H7 (cell line): ENCODE data around the gene BABAM2. TPM values are rescaled to one million over a fixed set of nuclear protein-coding genes. Genes with fewer than 3 reads are reported as not detected.

ENCODE experiments used
- DNase-seq: peaks from one replicate; pipeline ENCODE4 v3.0.0; 2012
- H3K27me3 ChIP-seq: 2 replicates; pipeline ENCODE4 v1.6.0; 2011; ENCODE audit warnings: mild to moderate bottlenecking, low read length; ENCODE audit not compliant: control insufficient read depth, insufficient read depth
- H3K36me3 ChIP-seq: replicated peaks from 2 replicates; pipeline ENCODE4 v1.5.1; 2011; ENCODE audit warnings: low read length; ENCODE audit not compliant: control insufficient read depth, insufficient read depth
- H3K4me3 ChIP-seq: 2 replicates; pipeline ENCODE4 v1.5.1; 2011; ENCODE audit warnings: low read depth, mild to moderate bottlenecking, control low read depth, low read length, moderate library complexity; ENCODE audit not compliant: insufficient read depth
- total RNA-seq: library from RNA; depleted of rRNA; stranded (reverse); fragments of >200 nt; shearing (Covaris generic); gene quantifications from 2 replicates; pipeline ENCODE4 v1.2.3, GENCODE V29; 2014

BABAM2 gene
- total RNA-seq, 1 experiment from 2014 or later: 25.3 TPM

DNA sequence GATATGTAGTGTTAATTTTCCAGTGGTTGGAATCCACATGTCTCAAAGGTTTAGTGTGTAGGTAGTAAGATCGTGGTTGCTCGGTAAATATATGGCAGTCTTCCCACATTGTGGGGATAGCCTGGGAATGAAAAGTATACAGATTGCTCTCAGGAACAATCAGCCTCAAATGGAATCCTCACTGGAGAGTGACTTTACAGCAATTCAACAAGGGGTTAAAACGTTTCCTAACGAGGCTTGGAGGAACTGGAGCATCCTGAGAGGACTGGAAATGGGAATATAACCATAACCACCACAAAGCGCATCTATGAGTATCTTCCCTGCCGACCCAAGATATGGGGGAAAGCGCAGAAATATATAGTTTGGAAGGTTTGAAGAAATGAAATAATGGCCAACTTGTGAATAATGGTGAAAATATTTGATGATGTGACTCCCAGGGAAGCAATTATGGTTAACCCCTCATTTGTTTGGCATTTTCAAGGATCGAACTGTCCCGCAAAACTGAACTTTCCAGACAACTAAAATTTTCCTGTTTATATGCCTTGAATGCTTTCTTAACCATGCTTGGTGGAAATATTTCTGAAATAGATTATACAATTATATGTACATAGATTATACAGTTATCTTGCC, 401.4 kb downstream of the BABAM2 start:
- H3K36me3 ChIP-seq: no peaks in the 10 kb centered on the region
- no peaks in the 10 kb centered on the region for H3K27me3 ChIP-seq
- DNase-seq: no peak
- no peak overlapping the region for H3K4me3 ChIP-seq

DNA sequence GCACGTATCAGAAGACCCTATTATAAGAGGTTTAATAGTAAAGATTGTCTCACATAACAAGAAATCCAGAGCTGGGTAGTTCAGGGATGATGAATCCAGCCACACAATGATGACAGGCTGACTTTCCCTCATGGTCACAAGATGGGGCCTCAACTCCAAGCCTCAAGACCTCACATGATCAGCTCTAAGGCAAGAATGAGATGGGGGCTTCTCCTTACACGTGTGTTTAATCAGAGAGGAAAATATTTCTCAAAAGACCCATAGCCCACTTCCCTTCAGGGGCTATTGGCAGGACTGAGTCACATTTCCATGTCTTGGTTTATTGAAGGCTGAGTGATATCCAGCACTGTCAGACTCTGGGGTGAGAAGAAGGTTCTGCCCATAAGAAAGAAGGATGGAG, 402.0 kb downstream of the BABAM2 start:
- H3K27me3 ChIP-seq: no peaks in the 10 kb centered on the region
- H3K36me3 ChIP-seq: no peaks in the 10 kb centered on the region
- H3K4me3 ChIP-seq: no peak overlapping the region
- no peak for DNase-seq

DNA sequence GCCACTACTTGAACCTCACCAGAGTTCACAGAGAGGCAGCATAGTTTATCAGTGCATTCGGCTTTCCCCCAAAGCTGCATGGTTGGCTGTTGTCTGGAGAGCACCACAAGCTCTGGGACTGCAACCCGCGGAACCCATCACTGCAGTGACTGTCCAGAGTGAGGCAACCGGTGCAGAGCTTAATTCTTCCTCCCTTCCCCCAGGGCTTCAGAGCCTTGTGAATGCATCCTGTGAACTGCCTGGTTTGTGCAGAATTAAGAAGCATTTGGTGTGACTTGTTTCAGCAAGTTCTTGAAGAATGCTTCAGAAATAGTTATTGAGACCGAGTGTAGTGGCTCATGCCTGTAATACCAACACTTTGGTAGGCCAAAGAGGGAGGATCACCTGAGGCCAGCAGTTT, 402.9 kb downstream of the BABAM2 start:
- no peaks in the 10 kb centered on the region for H3K36me3 ChIP-seq
- no peaks in the 10 kb centered on the region for H3K27me3 ChIP-seq
- DNase-seq: no peak
- no peak overlapping the region for H3K4me3 ChIP-seq

GRCh38 chr2:28294451-28294850, 403.9 kb downstream of the BABAM2 start:
- Histone ChIP-seq H3K4me3 (no peak overlapping the region), H3K27me3 (no peaks in the 10 kb centered on the region), H3K36me3 (no peaks in the 10 kb centered on the region)
- no peak for DNase-seq

- Histone ChIP-seq H3K36me3 (no peaks in the 10 kb centered on the region), H3K4me3 (no peak overlapping the region), H3K27me3 (no peaks in the 10 kb centered on the region)
- DNase-seq: no peak
These were observed 405.7 kb downstream of the BABAM2 start for GRCh38 chr2:28296243-28296642.

DNA sequence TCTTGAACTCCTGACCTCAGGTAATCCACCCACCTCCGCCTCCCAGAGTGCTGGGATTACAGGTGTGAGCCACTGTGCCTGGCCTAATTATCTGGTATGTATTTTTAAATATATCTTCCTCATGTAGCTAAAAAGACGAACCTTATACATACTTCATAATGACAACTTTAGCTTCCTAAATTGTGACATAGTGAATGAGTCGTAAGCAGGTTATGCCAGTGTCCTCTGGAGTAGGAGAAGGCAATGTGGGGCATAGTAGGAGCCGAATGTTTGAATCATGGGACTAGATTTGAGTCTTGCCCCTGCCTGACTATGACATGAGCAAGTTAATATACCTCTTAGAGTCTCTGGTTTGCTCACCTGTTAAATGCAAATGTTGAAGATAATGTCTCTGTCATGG, 406.4 kb downstream of the BABAM2 start:
- Histone ChIP-seq H3K4me3 (no peak overlapping the region), H3K36me3 (no peaks in the 10 kb centered on the region), H3K27me3 (no peaks in the 10 kb centered on the region)
- no peak for DNase-seq

- Histone ChIP-seq H3K27me3 (no peaks in the 10 kb centered on the region), H3K4me3 (no peak overlapping the region), H3K36me3 (no peaks in the 10 kb centered on the region)
- DNase-seq: no peak
These were observed 407.0 kb downstream of the BABAM2 start for GRCh38 chr2:28297531-28297930.

- no peak for DNase-seq
- Histone ChIP-seq H3K4me3 (no peak overlapping the region), H3K36me3 (no peaks in the 10 kb centered on the region), H3K27me3 (no peaks in the 10 kb centered on the region)
These were observed 407.9 kb downstream of the BABAM2 start for GRCh38 chr2:28298406-28298805.

- H3K27me3 ChIP-seq: no peaks in the 10 kb centered on the region
- no peak for DNase-seq
- no peak overlapping the region for H3K4me3 ChIP-seq
- no peaks in the 10 kb centered on the region for H3K36me3 ChIP-seq
These were observed 410.2 kb downstream of the BABAM2 start for GRCh38 chr2:28300485-28301341.

- Histone ChIP-seq H3K36me3 (no peaks in the 10 kb centered on the region), H3K4me3 (no peak overlapping the region), H3K27me3 (no peaks in the 10 kb centered on the region)
- DNase-seq: no peak
These were observed 414.7 kb downstream of the BABAM2 start for GRCh38 chr2:28305202-28305601.

DNA sequence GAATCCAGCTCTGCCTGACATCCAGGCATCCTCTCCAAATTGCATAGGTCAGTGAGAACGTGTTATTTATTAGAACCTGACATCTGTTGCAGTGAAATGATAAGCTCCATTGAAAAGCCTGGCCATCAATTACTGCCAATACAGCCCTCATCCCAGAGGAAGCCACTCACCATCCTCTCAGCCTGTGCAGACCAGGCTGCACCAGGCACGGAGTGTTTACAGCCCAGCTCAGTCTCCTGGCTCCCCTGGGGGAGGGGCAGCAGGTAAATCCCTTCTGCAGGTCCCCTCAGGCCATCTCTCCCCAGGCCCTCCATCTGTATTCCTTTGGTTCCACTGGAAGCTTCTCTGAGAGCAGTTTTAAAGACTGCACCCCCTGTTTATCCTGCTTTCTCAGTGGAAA, 419.6 kb downstream of the BABAM2 start:
- no peaks in the 10 kb centered on the region for H3K36me3 ChIP-seq
- no peak overlapping the region for H3K4me3 ChIP-seq
- no peaks in the 10 kb centered on the region for H3K27me3 ChIP-seq
- DNase-seq: no peak

GRCh38 chr2:28311660-28312249, 421.2 kb downstream of the BABAM2 start:
- Histone ChIP-seq H3K36me3 (no peaks in the 10 kb centered on the region), H3K27me3 (no peaks in the 10 kb centered on the region), H3K4me3 (no peak overlapping the region)
- no peak for DNase-seq

GRCh38 chr2:28312307-28313219, 422.0 kb downstream of the BABAM2 start:
- no peak for DNase-seq
- H3K4me3 ChIP-seq: no peak overlapping the region
- H3K36me3 ChIP-seq: no peaks in the 10 kb centered on the region
- no peaks in the 10 kb centered on the region for H3K27me3 ChIP-seq

- Histone ChIP-seq H3K36me3 (no peaks in the 10 kb centered on the region), H3K27me3 (no peaks in the 10 kb centered on the region), H3K4me3 (no peak overlapping the region)
- no peak for DNase-seq
These were observed 422.8 kb downstream of the BABAM2 start for GRCh38 chr2:28313220-28313784.
